Esophagus muscularis mucosa (tissue), 4 donors: ENCODE results near the gene CYB561. TPM values are rescaled to one million over a fixed set of nuclear protein-coding genes. Genes with fewer than 3 reads are reported as not detected.

Source experiments
- DNase-seq: peaks from one replicate; pipeline ENCODE4 v3.0.0-alpha.2; 2017; ENCODE audit errors: extremely low spot score
- H3K27ac ChIP-seq, 4 donors: fragments of 200-600 bp; sonication (generic); replicated peaks in 1 of 4; 1 replicate in 3 of 4; 2 replicates in 1 of 4; pipeline ENCODE4 v1.5.1; 2016 to 2019; ENCODE audit warnings: mild to moderate bottlenecking in 1 of 4
- H3K27me3 ChIP-seq, 4 donors: fragments of 200-600 bp; sonication (generic); one replicate each; pipeline versions ENCODE4 v1.5.1 to v1.6.0; 2016 to 2019
- H3K36me3 ChIP-seq, 4 donors: fragments of 200-600 bp; sonication (generic); one replicate each; pipeline ENCODE4 v1.5.1; 2016 to 2019
- H3K4me1 ChIP-seq, 4 donors: fragments of 200-600 bp; sonication (generic); one replicate each; pipeline ENCODE4 v1.5.1; 2016 to 2019
- H3K4me3 ChIP-seq, 4 donors: fragments of 200-600 bp; sonication (generic); 1 replicate in 2 of 4; 2 replicates in 2 of 4; pipeline ENCODE4 v1.5.1; 2016 to 2019; ENCODE audit warnings: mild to moderate bottlenecking in 4 of 4, moderate library complexity in 1 of 4
- H3K9me3 ChIP-seq, 4 donors: fragments of 200-600 bp; sonication (generic); 1 replicate in 3 of 4; 2 replicates in 1 of 4; pipeline ENCODE4 v1.5.1; 2016 to 2019
- EP300 ChIP-seq: sonication (generic); formaldehyde crosslinking; IDR thresholded peaks from one replicate; pipeline ENCODE4 v1.6.1; 2017; ENCODE audit warnings: antibody characterized with exemption
- POLR2A ChIP-seq: fragments of 450-650 bp; IDR thresholded peaks from one replicate; pipeline ENCODE4 v1.6.1; 2017; ENCODE audit warnings: antibody characterized with exemption, moderate library complexity, mild to moderate bottlenecking, low read depth
- POLR2AphosphoS5 ChIP-seq, 2 donors: sonication (generic); formaldehyde crosslinking; IDR thresholded peaks; one replicate each; pipeline ENCODE4 v1.6.1; 2017; ENCODE audit warnings: antibody characterized with exemption in 2 of 2
- WGBS: methylation state at CpG from one replicate; pipeline ENCODE4 v1.1.5; 2018; 5-methylcytosine and 5-hydroxymethylcytosine counted together
- intact Hi-C: fragments of 100-400 bp; cut with DNase I; formaldehyde crosslinking; loops from one replicate; pipeline ENCODE4 v1.15.1; 2023
- total RNA-seq, 4 donors: library from RNA; depleted of rRNA; stranded (reverse); fragments of >200 nt; gene quantifications; one replicate each; pipeline versions ENCODE4 v1.1.0 to v1.2.1, GENCODE V29; 2016
- TF ChIP-seq, protein P1 (sequence below), 3 experiments: fragments of 200-600 bp in 2 of 3; fragments of 450-650 bp in 1 of 3; sonication (generic) in 2 of 3; IDR thresholded peaks; one replicate each; pipeline ENCODE4 v1.5.1; 2017 to 2019; ENCODE audit warnings: antibody characterized with exemption in 3 of 3, mild to moderate bottlenecking in 2 of 3, moderate library complexity in 1 of 3

The CYB561 gene
- total RNA-seq, 4 donors from 2014 or later, result 8.8 to 17.0 (median 13.2) TPM

DNA sequence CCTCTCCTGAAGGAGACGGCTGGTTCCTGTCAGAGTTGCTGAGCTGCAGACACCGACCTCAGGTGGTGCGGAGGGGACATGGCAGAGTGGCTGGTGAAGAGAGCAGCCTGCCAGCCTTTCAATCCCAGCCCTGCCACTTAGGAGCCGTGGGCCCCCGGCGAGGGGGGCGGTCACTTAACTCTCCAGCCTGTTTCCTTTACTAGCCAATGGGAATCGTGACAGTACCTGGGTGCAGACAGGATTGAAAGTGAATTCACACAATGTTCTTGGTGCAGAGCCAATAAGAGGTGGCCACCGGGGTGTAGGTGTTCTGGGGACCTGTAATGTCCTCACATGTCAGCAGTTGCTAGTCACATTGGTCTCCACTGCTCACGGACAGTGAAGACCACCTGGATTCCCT is 44.2 kb upstream of the CYB561 start:
- H3K36me3 ChIP-seq, result peaks cover 0 to 4% (median 0%) of the 10 kb centered on the region in 4 donors
- 51% methylated on average over 4 of the region's 10 CpGs for WGBS
- H3K4me1 ChIP-seq, result no peaks in the 10 kb centered on the region
- H3K9me3 ChIP-seq, result no peaks in the 10 kb centered on the region
- peaks cover 0 to 3% (median 0%) of the 10 kb centered on the region in 4 donors for H3K27me3 ChIP-seq
- intact Hi-C loops, result no loop called here
- H3K27ac ChIP-seq, result no peak overlapping the region
- DNase-seq, result no peak
- no peak overlapping the region for H3K4me3 ChIP-seq
- TF ChIP-seq EP300 (no peak), POLR2AphosphoS5 (IDR thresholded peaks at IDR 0.05) (no peak)

DNA sequence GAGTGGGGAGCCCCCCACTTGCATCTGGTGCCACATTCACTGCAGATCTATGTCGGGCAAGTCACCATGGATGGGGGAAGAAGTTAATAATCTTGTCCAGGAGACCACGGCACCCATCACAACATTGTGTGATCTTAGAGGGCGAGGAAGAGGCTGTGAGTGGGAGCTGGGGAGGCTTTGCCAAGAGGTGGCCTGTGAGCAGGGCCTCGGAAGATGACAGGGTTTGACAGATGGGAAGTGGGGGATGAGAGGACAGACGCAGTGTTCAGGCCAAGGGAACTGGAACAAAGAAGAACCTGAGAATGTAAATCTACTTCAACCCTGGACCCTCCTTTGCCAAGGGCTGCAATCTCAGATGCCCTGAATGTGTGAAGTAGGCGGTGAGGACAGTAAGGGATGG is 43.2 kb upstream of the CYB561 start:
- TF ChIP-seq, protein P1, sequence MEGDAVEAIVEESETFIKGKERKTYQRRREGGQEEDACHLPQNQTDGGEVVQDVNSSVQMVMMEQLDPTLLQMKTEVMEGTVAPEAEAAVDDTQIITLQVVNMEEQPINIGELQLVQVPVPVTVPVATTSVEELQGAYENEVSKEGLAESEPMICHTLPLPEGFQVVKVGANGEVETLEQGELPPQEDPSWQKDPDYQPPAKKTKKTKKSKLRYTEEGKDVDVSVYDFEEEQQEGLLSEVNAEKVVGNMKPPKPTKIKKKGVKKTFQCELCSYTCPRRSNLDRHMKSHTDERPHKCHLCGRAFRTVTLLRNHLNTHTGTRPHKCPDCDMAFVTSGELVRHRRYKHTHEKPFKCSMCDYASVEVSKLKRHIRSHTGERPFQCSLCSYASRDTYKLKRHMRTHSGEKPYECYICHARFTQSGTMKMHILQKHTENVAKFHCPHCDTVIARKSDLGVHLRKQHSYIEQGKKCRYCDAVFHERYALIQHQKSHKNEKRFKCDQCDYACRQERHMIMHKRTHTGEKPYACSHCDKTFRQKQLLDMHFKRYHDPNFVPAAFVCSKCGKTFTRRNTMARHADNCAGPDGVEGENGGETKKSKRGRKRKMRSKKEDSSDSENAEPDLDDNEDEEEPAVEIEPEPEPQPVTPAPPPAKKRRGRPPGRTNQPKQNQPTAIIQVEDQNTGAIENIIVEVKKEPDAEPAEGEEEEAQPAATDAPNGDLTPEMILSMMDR (IDR thresholded peaks at IDR 0.05), result no peak
- no peak for TF ChIP-seq EP300
- TF ChIP-seq POLR2AphosphoS5 (IDR thresholded peaks at IDR 0.05), result no peak
- TF ChIP-seq POLR2A, result no peak
- Histone ChIP-seq H3K27me3 (peaks cover 0 to 10% (median 0%) of the 10 kb centered on the region in 4 donors), H3K4me3 (no peak overlapping the region), H3K9me3 (no peaks in the 10 kb centered on the region), H3K4me1 (no peaks in the 10 kb centered on the region), H3K36me3 (peaks cover 0 to 4% (median 0%) of the 10 kb centered on the region in 4 donors), H3K27ac (no peak overlapping the region)
- no peak for DNase-seq
- 83% methylated on average over 6 of the region's 6 CpGs for WGBS
- intact Hi-C loops, result no loop called here

DNA sequence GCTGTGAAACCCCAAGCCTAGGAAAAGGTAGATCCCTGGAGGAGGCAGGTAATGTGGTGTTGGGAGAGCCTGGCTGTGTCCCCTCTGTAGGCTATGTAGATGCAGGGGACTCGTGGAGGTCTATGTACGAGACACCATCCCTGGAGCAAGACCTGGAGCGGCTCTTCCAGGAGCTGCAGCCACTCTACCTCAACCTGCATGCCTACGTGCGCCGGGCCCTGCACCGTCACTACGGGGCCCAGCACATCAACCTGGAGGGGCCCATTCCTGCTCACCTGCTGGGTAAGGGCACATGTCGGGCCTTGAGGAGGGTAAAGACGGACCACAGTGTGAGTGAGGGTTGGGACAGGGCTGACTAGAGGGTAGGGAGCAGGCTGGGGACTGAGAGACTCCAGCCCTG is 42.7 kb upstream of the CYB561 start:
- 90% methylated on average over 8 of the region's 10 CpGs for WGBS
- no peak overlapping the region for H3K4me3 ChIP-seq
- H3K27ac ChIP-seq, result no peak overlapping the region
- peaks cover 0 to 10% (median 0%) of the 10 kb centered on the region in 4 donors for H3K27me3 ChIP-seq
- no peaks in the 10 kb centered on the region for H3K9me3 ChIP-seq
- H3K36me3 ChIP-seq, result peaks cover 0 to 4% (median 0%) of the 10 kb centered on the region in 4 donors
- no peaks in the 10 kb centered on the region for H3K4me1 ChIP-seq
- DNase-seq, result no peak
- intact Hi-C loops, result no loop called here
- TF ChIP-seq EP300 (no peak), POLR2A (no peak), POLR2AphosphoS5 (IDR thresholded peaks at IDR 0.05) (no peak)
- TF ChIP-seq, protein P1 (IDR thresholded peaks at IDR 0.05), result no peak

DNA sequence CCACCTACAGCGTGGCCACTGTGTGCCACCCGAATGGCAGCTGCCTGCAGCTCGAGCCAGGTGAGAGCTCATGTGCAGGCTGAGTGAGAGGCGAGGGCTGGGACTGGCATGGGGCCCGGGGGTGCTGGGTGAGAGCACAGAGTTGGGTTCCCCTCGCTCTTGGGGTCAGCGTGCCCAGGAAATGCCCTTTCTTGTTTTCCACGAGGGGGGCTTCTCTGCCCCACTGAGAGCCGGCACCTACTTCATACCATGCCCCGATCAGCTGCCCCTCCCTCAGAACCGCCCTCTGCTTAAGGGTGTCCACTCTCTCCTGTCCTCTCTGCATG is 40.9 kb upstream of the CYB561 start:
- Histone ChIP-seq H3K36me3 (peaks cover 0 to 5% (median 2%) of the 10 kb centered on the region in 4 donors), H3K27ac (no peak overlapping the region), H3K27me3 (peaks cover 0 to 17% (median 0%) of the 10 kb centered on the region in 4 donors), H3K9me3 (no peaks in the 10 kb centered on the region), H3K4me3 (no peak overlapping the region), H3K4me1 (no peaks in the 10 kb centered on the region)
- no peak for DNase-seq
- intact Hi-C loops, result no loop called here
- TF ChIP-seq EP300 (no peak), POLR2AphosphoS5 (IDR thresholded peaks at IDR 0.05) (no peak), POLR2A (no peak)
- TF ChIP-seq, protein P1 (IDR thresholded peaks at IDR 0.05), result no peak
- 91% methylated on average over 8 of the region's 11 CpGs for WGBS

DNA sequence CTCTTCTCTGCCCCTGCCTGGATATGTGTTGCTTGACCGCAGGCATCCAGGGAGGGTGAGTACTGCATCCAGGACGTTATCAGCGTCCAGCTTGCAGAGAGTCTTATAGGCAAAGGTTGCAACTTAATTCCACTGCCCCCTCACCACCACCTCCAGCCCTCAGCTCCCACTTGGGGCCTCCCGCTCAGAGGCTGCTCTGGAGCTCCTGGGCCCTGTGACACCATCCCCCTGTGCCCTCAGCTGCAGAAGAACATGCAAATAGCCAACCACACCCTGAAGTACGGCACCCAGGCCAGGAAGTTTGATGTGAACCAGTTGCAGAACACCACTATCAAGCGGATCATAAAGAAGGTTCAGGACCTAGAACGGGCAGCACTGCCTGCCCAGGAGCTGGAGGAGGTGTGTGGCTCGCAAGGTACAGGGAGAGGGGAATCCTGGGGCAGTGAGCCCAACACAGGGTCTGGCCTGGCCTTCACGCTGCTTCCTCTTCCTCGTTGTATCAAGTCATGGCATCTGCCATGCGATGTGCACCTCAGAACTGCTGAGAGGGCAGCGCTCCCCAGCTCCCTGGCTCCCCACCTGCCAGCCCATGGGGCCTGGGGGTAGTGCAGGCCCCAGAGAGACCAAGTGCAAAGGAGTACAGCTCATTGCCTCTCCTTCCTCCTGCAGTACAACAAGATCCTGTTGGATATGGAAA is 40.4 kb upstream of the CYB561 start:
- intact Hi-C loops, result no loop called here

More for the DNA sequence above, 40.4 kb upstream of the CYB561 start:
- 83% methylated on average over 12 of the region's 12 CpGs for WGBS
- Histone ChIP-seq H3K4me1 (no peaks in the 10 kb centered on the region), H3K27ac (no peak overlapping the region), H3K27me3 (peaks cover 0 to 20% (median 0%) of the 10 kb centered on the region in 4 donors), H3K9me3 (no peaks in the 10 kb centered on the region), H3K36me3 (peaks cover 0 to 5% (median 2%) of the 10 kb centered on the region in 4 donors), H3K4me3 (no peak overlapping the region)
- TF ChIP-seq POLR2AphosphoS5 (IDR thresholded peaks at IDR 0.05) (no peak), POLR2A (no peak), EP300 (no peak)
- TF ChIP-seq, protein P1 (IDR thresholded peaks at IDR 0.05), result no peak
- DNase-seq, result no peak
